ENCODE results near the gene RRP9.

Gene RRP9

GRCh38 chr3:51966016-51966415 is 24.3 kb upstream of the RRP9 start:
- H3K9me3 Mint-ChIP-seq, result no peaks in the 10 kb centered on the region
- H3K27ac Mint-ChIP-seq, result no peak overlapping the region

GRCh38 chr3:51964521-51964920 is 22.8 kb upstream of the RRP9 start:
- Mint-ChIP-seq H3K27ac (no peak overlapping the region), H3K27me3 (no peaks in the 10 kb centered on the region), H3K4me3 (no peak overlapping the region), H3K4me1 (ENCODE audit: low read depth) (peaks cover 20% of the 10 kb centered on the region), H3K36me3 (ENCODE audit: low read depth) (peaks cover 4% of the 10 kb centered on the region), H3K9me3 (no peaks in the 10 kb centered on the region)
- DNase-seq, result no peak

More at GRCh38 chr3:51966016-51966415, 24.3 kb upstream of the RRP9 start:
- DNase-seq, result no peak
- no peaks in the 10 kb centered on the region for H3K27me3 Mint-ChIP-seq
- peak overlapping the region; percentile 78 for H3K4me3 Mint-ChIP-seq
- peaks cover 24% of the 10 kb centered on the region for H3K4me1 Mint-ChIP-seq (ENCODE audit: low read depth)
- peaks cover 16% of the 10 kb centered on the region for H3K36me3 Mint-ChIP-seq (ENCODE audit: low read depth)

- Mint-ChIP-seq H3K9me3 (no peaks in the 10 kb centered on the region), H3K4me1 (ENCODE audit: low read depth) (peaks cover 18% of the 10 kb centered on the region), H3K27ac (no peak overlapping the region), H3K27me3 (no peaks in the 10 kb centered on the region), H3K4me3 (no peak overlapping the region), H3K36me3 (ENCODE audit: low read depth) (peaks cover 2% of the 10 kb centered on the region)
- DNase-seq, result no peak
Observed at GRCh38 chr3:51963951-51964451, 22.3 kb upstream of the RRP9 start.

- no peaks in the 10 kb centered on the region for H3K27me3 Mint-ChIP-seq
Observed at GRCh38 chr3:51962854-51963530, 21.3 kb upstream of the RRP9 start.

GRCh38 chr3:51961602-51962569 is 20.2 kb upstream of the RRP9 start:
- no peak overlapping the region for H3K4me3 Mint-ChIP-seq
- no peak for DNase-seq
- H3K27ac Mint-ChIP-seq, result no peak overlapping the region
- H3K9me3 Mint-ChIP-seq, result no peaks in the 10 kb centered on the region
- H3K27me3 Mint-ChIP-seq, result peaks cover 5% of the 10 kb centered on the region
- H3K4me1 Mint-ChIP-seq (ENCODE audit: low read depth), result peaks cover 8% of the 10 kb centered on the region
- H3K36me3 Mint-ChIP-seq (ENCODE audit: low read depth), result peaks cover 4% of the 10 kb centered on the region

More at GRCh38 chr3:51962854-51963530, 21.3 kb upstream of the RRP9 start:
- no peaks in the 10 kb centered on the region for H3K9me3 Mint-ChIP-seq
- H3K4me3 Mint-ChIP-seq, result no peak overlapping the region
- H3K4me1 Mint-ChIP-seq (ENCODE audit: low read depth), result peaks cover 10% of the 10 kb centered on the region
- H3K27ac Mint-ChIP-seq, result no peak overlapping the region
- peaks cover 2% of the 10 kb centered on the region for H3K36me3 Mint-ChIP-seq (ENCODE audit: low read depth)
- DNase-seq, result no peak

GRCh38 chr3:51961011-51961410 is 19.3 kb upstream of the RRP9 start:
- Mint-ChIP-seq H3K4me3 (no peak overlapping the region), H3K27ac (no peak overlapping the region), H3K4me1 (ENCODE audit: low read depth) (peaks cover 8% of the 10 kb centered on the region), H3K36me3 (ENCODE audit: low read depth) (peaks cover 4% of the 10 kb centered on the region), H3K27me3 (peaks cover 12% of the 10 kb centered on the region), H3K9me3 (no peaks in the 10 kb centered on the region)
- no peak for DNase-seq

GRCh38 chr3:51960386-51960785 is 18.7 kb upstream of the RRP9 start:
- DNase-seq, result no peak
- Mint-ChIP-seq H3K4me1 (ENCODE audit: low read depth) (peaks cover 6% of the 10 kb centered on the region), H3K4me3 (no peak overlapping the region), H3K27ac (no peak overlapping the region), H3K27me3 (peaks cover 13% of the 10 kb centered on the region), H3K9me3 (no peaks in the 10 kb centered on the region), H3K36me3 (ENCODE audit: low read depth) (peaks cover 4% of the 10 kb centered on the region)

GRCh38 chr3:51959651-51960050 is 17.9 kb upstream of the RRP9 start:
- no peak overlapping the region for H3K4me3 Mint-ChIP-seq
- no peak for DNase-seq
- H3K9me3 Mint-ChIP-seq, result no peaks in the 10 kb centered on the region
- H3K27ac Mint-ChIP-seq, result no peak overlapping the region
- H3K27me3 Mint-ChIP-seq, result peaks cover 20% of the 10 kb centered on the region
- peaks cover 6% of the 10 kb centered on the region for H3K4me1 Mint-ChIP-seq (ENCODE audit: low read depth)
- peaks cover 4% of the 10 kb centered on the region for H3K36me3 Mint-ChIP-seq (ENCODE audit: low read depth)

- Mint-ChIP-seq H3K9me3 (no peaks in the 10 kb centered on the region), H3K27ac (no peak overlapping the region), H3K27me3 (peaks cover 28% of the 10 kb centered on the region)
Observed at GRCh38 chr3:51958603-51959521, 17.2 kb upstream of the RRP9 start.

GRCh38 chr3:51957520-51958205 is 16.0 kb upstream of the RRP9 start:
- peaks cover 6% of the 10 kb centered on the region for H3K4me1 Mint-ChIP-seq (ENCODE audit: low read depth)
- DNase-seq, result no peak
- H3K27me3 Mint-ChIP-seq, result peaks cover 37% of the 10 kb centered on the region
- peaks cover 4% of the 10 kb centered on the region for H3K36me3 Mint-ChIP-seq (ENCODE audit: low read depth)
- no peaks in the 10 kb centered on the region for H3K9me3 Mint-ChIP-seq
- no peak overlapping the region for H3K27ac Mint-ChIP-seq
- H3K4me3 Mint-ChIP-seq, result no peak overlapping the region

More at GRCh38 chr3:51958603-51959521, 17.2 kb upstream of the RRP9 start:
- Mint-ChIP-seq H3K4me3 (no peak overlapping the region), H3K4me1 (ENCODE audit: low read depth) (peaks cover 6% of the 10 kb centered on the region), H3K36me3 (ENCODE audit: low read depth) (peaks cover 4% of the 10 kb centered on the region)
- DNase-seq, result no peak

GRCh38 chr3:51955893-51956770 is 14.4 kb upstream of the RRP9 start:
- peak overlapping the region; percentile 23 for H3K4me3 Mint-ChIP-seq
- no peak overlapping the region for H3K27ac Mint-ChIP-seq
- H3K36me3 Mint-ChIP-seq (ENCODE audit: low read depth), result peaks cover 4% of the 10 kb centered on the region
- H3K4me1 Mint-ChIP-seq (ENCODE audit: low read depth), result peaks cover 6% of the 10 kb centered on the region
- peaks cover 39% of the 10 kb centered on the region for H3K27me3 Mint-ChIP-seq
- H3K9me3 Mint-ChIP-seq, result no peaks in the 10 kb centered on the region
- DNase-seq, result peak; percentile 68

- Mint-ChIP-seq H3K27me3 (peaks cover 39% of the 10 kb centered on the region), H3K27ac (no peak within 1 kb of the TSS), H3K36me3 (ENCODE audit: low read depth) (peaks cover 2% of the 10 kb centered on the region), H3K4me1 (ENCODE audit: low read depth) (peaks cover 6% of the 10 kb centered on the region), H3K9me3 (no peaks in the 10 kb centered on the region), H3K4me3 (peak within 1 kb of the TSS; percentile 23)
- DNase-seq, result no peak
Observed at GRCh38 chr3:51955175-51955892, 13.6 kb upstream of the RRP9 start, which contains the start of gene GPR62. TSS of gene GPR62 (plus strand) at chr3:51955381. CDS start at chr3:51955653, 272 bp downstream.

Data from activated T-cell treated with anti-CD3 and anti-CD28 coated beads, Interleukin-2, amount 50 U/mL, for 24 hours (primary cell).